Measurements from ENCODE around the gene SGMS2. TPM values are rescaled to one million over a fixed set of nuclear protein-coding genes. Genes with fewer than 3 reads are reported as not detected.

SGMS2 gene
- total and polyA plus RNA-seq, 9 of the 15 experiments (the other 6 are each of a cell fraction or from before 2014, with no cell fraction given), result 0.07 to 0.25 (median 0.11) TPM; not detected in 5

- Histone ChIP-seq H3K9me1 (ENCODE audit: control insufficient read depth, insufficient read depth, low read length) (no peaks in the 10 kb centered on the region), H3K79me2 (ENCODE audit: control insufficient read depth, insufficient read depth, low read length) (no peaks in the 10 kb centered on the region), H3K36me3 (ENCODE audit: control insufficient read depth, insufficient read depth, low read length) (no peaks in the 10 kb centered on the region), H3K27ac (ENCODE audit: extremely low read depth, low read depth, low read length) (no peak overlapping the region), H3K9ac (ENCODE audit: insufficient read depth in 1 of 2, low read depth in 2 of 2, low read length in 2 of 2) (no peak overlapping the region), H3K4me2 (ENCODE audit: insufficient read depth, low read length) (no peak overlapping the region), H3K9me3 (replicated peaks; ENCODE audit: control insufficient read depth, insufficient read depth, low read depth, low read length) (no peaks in the 10 kb centered on the region), H4K20me1 (replicated peaks; ENCODE audit: control insufficient read depth, insufficient read depth, low read length) (no peaks in the 10 kb centered on the region; the same call in 1 of the 2 replicates), H2AFZ (ENCODE audit: low read depth, low read length) (no peak overlapping the region), H3K4me1 (replicated peaks in 1 of 2; ENCODE audit: control insufficient read depth in 2 of 2, insufficient read depth in 2 of 2, low read length in 2 of 2) (no peaks in the 10 kb centered on the region), H3K27me3 (ENCODE audit: control insufficient read depth in 2 of 2, insufficient read depth in 2 of 2, low read length in 2 of 2) (peaks cover 0 to 4% of the 10 kb centered on the region in 2 experiments; a peak in 1 of 5 replicates), H3K4me3 (no peak overlapping the region)
- no peak for TF ChIP-seq SAFB2 (IDR thresholded peaks at IDR 0.05; ENCODE audit: borderline replicate concordance, low read depth, low read length, severe bottlenecking)
- no peak for TF ChIP-seq HES1 (IDR thresholded peaks at IDR 0.05; ENCODE audit: low read depth)
- TF ChIP-seq NEUROD1 (IDR thresholded peaks at IDR 0.05; ENCODE audit: borderline replicate concordance, low read depth, low read length, partially characterized antibody), result no peak
- TF ChIP-seq HNRNPL (IDR thresholded peaks at IDR 0.05; ENCODE audit: low read depth, low read length), result no peak
- no peak for TF ChIP-seq EWSR1 (IDR thresholded peaks at IDR 0.05; ENCODE audit: borderline replicate concordance, low read depth, partially characterized antibody)
- TF ChIP-seq CBFA2T3 (IDR thresholded peaks at IDR 0.05), result no peak
- no peak for TF ChIP-seq ZNF212 (CRISPR knock-in tag; IDR thresholded peaks at IDR 0.05)
- 0% methylated on average over 1 of the region's 1 CpG for WGBS (ENCODE audit: insufficient coverage, low coverage, missing lambda C conversion rate)
- ChIA-PET CTCF (ENCODE audit: low intra/inter-chr PET ratio) (no interaction called here), POLR2A (interaction anchor here (0.6 kb wide), 1 partner anchor 97 kb away, joined by 3 read pairs; no protein-coding TSS in a partner anchor)
- intact Hi-C loops (cut with micrococcal nuclease) (no loop called here), in situ Hi-C loops (cut with MboI) (no loop called here)
- ATAC-seq (no peak), FAIRE-seq (no peak), DNase-seq (ENCODE audit: extremely low read depth in 1 of 4, low spot score in 3 of 4) (no peak)
- no TSS peak for BruUV-seq (replicated peaks)
Measured at GRCh38 chr4:107834241-107834794, 9.6 kb downstream of the SGMS2 start.
